CMK (cell line): ENCODE data around the gene PTPRZ1.

Source experiments
- DNase-seq: peaks from one replicate; pipeline ENCODE4 v3.0.0-alpha.2; 2010; ENCODE audit warnings: low read depth

The PTPRZ1 gene

DNA sequence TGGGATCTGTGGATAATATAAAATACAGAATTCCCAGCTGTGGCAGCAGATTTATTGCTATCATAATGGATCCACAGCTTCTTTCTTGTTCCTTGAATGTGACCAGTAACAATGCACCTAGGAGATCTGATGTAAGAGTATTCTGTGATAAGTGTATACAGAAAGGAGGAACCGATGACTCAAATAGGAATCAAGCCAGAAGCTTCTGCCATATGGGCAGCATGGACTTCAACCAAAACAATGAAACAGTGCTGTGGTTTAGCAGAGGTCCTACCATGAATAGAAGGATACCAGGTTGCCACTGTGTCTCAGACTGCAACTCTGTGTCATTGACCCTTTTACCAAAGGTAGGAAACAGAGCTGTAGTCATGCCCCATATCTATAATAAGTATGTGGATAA, 81.8 kb downstream of the PTPRZ1 start:
- DNase-seq: no peak

DNA sequence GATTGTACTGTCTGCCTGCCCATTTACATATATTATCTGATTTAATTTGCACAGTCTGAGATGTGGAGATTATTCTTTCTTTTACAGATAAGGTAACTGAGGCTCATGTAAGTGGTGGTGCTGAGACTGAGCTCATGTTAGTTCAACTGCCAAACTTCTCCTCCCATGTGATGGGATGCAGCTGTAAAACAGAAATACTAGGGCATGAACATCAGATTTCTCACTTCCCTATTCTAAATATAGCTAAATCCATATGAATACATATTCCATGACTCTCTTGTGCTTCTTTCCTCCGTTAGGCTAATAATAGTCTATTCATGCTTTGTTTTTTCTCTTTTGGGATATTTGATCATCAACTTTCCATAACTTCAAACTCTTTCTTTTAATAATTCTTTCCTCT, 84.7 kb downstream of the PTPRZ1 start:
- no peak for DNase-seq

DNA sequence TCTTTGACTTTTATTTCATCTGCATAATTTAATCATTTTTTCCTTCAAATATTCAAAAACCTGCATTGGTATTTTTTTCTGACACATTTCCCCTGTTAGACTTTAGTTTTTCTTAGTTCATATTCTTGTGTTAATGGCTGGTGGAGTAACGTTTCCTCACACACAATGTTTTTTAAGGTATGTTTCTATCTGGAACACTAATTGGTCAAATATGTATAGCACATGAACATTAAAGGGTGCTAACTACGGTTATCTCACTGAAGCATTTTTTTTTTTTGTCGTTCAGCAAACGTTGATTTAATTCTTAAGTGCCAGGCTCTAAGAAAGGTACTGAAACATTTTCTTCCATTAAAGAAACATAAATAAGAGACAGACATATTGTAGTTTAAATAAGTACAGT, 87.7 kb downstream of the PTPRZ1 start:
- DNase-seq: no peak

DNA sequence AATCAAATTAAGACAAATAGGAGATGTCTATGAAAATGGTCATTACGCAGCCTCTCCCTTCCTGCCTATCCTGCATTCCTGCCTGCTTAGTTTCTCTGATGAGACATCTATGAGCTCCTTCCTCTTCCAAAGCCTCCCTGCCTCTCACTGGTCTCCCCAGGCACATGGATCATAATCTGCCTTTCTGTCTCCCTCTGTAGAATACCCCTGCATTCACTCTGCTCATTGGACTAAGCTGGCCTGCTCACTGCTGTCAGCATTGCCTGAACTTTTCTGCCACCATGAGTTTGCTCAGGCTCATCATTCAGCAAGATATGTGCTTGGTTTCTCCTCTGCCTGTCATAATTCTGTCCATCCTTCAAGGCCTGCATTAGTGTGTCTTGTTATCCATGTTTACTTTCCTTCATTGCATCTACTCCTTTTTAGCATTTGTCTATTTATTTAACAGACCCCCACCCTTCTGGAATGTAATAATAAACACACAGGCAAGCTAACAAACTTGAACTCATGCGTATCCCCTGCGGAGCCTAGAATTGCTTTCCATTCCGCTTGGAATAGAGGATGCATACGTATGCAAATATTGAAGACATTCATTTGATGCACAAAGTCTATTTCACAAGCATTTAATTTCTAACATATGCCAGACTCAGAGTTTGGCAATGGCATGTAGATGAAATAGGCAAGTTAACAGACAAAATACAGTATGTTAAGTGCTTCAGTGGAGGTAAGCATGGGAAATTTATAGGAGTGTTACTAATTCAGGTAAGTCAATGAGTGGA, 88.3 kb downstream of the PTPRZ1 start:
- no peak for DNase-seq

DNA sequence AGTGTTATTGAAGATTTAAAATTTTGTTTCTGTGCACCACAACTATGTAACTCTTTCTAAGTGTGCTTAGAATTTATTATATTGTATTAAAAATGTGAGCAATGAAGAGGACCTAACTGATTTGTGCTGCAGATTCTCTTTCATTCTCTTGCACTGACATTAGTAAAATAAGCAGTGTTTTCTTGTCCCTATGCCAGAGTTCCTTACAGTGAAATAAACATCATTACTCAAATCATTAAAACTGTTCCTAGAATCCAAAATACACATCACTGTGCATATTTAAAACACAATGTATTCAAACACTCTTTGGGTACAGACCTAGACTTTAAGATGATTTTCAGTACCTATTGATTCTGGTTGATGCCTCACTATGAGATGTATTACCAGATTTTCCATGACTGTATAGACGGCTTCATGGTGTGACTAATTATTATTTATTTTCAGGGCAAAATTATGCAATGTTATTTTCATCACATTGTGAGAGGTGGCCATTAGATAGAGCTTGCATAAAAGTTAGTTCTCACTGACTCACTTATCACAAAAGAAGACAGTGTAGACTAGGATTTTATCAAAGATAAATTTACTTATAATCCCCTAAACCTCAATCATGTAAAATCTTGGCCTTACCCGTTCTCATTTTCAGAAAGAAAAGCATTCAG, 93.4 kb downstream of the PTPRZ1 start:
- no peak for DNase-seq

DNA sequence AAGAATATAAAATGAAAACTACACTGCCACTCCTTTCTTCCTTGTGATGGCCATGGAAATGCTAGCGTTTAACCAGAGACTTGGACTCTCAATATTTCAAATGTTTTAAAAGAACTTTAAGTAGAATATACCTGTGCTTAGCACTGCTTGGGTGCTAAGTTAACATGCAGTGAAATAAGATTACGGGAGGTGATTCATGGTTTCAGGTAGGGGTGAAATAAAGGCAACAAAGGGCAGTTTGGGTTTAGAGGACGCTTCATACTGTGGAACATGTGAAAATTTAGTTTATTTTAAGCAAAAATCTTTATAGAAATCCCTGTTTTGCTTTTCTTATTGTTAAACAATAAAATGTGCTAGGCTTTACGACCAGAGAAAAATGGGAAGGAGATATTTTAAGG, 94.0 kb downstream of the PTPRZ1 start:
- DNase-seq: no peak

DNA sequence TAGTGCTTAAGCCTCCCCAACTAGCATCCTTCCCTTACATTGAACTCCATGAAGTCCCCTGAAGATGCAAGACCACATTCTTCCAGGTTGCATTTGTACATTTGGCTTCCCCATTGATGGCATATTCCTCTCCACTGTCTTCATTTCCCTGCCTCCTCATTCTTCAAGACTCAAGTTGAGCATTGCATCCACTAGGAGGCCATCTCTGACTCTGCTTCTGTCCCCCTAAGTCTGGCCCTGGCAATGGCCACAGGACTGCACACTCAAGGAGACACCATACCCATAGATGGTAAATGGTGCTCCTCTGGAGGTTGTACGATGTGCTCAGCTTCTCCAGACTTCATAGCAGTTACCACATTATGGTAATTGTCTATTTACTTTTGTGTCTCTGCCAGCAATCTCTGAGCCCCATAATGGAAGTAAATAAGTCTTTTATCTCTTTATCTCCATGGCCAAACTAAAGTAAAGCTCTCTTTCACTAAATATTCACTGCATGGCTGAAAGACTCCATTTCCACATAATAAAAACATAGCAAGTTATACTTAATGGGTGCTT, 112.6 kb downstream of the PTPRZ1 start:
- DNase-seq: no peak

DNA sequence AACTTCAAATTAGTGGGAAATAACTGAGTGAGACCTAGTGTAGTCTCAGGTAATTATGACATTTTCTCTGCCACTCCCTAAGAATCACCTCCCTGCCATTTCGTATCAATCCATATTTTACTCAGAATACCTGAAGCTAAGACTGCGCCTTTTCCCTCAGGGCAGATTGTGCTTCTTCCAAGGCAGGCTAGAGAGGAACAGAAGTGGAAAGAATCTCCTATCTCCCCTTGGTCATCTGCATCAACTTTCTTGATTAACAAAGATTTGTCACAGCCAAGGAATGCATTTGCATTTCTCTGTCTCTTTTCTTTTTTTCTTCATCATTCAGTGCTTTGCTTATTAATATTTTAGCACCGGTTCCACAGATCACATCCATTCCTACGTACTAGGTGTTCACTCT, 119.1 kb downstream of the PTPRZ1 start:
- no peak for DNase-seq

DNA sequence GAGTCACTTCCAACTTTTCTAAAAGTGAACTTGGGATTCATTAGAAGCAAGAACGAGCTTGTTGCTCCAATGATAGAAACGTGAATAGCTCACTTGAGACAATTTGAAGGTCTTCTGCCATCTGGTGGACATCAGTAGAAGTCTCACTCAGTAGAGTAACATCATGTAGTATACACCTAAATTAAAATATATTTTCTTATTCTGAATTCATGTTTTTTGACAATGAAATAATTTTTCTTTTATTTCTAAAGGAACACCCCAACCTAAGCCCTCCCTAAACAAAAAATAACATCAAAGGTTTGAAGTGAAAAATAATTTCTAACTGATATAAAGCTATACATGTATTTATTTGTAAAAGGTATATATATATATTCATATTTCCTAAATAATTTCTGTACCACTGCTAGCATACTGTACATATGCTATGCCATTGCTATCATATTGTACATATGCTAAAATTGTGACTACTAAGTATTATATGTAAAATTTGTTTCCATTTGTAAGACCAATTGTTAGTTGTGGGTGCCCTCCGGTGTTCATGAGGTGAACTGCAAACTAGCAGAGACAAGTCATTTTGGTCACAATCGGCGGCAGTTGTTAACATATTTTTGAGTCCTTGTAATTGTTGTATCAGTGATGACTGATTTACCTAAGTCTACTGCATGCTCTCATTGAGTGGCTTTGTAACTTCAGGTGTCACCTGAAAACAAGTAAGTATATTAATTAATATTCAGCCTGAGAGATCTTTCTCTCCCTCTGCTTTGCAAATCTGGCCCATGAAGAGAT, 121.9 kb downstream of the PTPRZ1 start:
- DNase-seq: peak; percentile 21

DNA sequence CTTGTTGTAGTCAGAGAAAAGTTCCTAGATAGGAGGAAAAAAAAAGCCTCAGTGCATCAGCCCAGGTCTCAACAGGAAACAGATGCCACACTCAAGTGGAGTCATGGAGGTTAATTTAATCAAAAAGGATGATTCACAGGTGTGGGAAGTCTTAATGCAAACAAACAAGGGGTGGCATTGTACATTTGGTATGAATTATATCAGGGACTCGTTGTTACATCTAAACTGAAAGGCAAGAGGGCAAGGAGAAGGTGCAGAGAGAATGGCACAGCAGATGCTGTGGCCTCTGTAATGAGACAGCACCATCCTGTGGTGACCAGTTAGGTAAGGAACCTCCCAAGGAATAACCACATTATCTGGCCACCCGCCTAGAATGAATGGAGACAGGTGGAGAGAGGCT, 133.7 kb downstream of the PTPRZ1 start:
- no peak for DNase-seq

DNA sequence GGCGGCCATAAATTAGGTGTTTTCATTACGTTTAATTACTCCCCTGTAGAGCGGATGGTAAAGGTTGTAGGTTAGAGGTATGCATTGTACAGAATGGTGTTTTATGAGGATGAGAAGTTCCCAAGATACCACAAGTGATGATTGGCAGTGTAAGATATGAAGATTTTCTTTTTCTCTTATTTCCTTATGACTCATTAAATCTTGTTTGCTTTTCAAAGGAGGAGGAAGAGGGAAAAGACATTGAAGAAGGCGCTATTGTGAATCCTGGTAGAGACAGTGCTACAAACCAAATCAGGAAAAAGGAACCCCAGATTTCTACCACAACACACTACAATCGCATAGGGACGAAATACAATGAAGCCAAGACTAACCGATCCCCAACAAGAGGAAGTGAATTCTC, 137.2 kb downstream of the PTPRZ1 start:
- DNase-seq: no peak

DNA sequence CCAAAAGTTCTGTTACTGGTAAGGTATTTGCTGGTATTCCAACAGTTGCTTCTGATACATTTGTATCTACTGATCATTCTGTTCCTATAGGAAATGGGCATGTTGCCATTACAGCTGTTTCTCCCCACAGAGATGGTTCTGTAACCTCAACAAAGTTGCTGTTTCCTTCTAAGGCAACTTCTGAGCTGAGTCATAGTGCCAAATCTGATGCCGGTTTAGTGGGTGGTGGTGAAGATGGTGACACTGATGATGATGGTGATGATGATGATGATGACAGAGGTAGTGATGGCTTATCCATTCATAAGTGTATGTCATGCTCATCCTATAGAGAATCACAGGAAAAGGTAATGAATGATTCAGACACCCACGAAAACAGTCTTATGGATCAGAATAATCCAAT, 140.1 kb downstream of the PTPRZ1 start:
- no peak for DNase-seq

DNA sequence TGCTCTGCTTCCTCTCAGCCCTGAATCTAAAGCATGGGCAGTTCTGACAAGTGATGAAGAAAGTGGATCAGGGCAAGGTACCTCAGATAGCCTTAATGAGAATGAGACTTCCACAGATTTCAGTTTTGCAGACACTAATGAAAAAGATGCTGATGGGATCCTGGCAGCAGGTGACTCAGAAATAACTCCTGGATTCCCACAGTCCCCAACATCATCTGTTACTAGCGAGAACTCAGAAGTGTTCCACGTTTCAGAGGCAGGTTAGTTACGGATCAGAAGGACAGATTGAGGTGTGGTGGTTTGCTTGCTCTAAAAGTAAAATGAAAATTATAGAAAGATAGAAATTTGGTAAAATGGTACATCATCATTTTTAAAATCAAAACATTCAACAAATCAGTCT, 140.7 kb downstream of the PTPRZ1 start:
- DNase-seq: no peak

DNA sequence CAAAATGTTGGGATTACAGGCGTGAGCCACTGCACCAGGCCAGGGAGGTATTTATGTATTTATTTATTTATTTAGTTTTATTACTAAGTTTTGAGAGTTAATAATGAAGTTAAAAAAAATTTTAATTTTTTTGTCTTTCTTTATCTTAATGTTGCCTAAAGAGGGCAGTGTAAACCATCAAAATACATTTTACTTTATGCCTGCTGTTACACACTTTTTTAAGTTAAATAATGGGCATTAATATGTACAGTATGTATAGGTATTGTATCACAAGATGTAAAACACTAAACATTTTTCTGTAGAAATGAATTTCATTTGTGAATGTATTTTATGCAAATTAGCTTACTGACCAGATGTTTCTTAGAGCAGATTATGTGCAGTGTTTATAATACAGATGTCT, 141.7 kb downstream of the PTPRZ1 start:
- no peak for DNase-seq

DNA sequence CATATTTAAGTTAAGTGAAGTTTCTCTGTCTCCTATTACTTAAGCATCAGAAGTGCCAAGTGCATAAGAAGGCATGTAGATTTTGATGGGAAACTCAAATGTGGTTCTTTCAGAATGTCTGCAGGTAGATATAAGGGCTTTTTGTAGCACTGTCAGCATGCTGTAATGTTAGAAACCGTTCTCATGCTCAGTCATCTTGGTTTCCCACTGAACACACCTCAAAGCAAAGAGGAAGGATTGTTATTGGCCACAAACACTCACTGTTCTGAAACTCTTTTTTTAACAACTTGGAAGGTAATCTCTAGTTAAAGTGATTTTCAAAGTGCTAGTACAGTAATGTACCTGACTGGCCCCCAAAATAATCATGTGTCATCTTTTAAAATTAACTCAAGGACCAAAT, 145.1 kb downstream of the PTPRZ1 start:
- DNase-seq: no peak

DNA sequence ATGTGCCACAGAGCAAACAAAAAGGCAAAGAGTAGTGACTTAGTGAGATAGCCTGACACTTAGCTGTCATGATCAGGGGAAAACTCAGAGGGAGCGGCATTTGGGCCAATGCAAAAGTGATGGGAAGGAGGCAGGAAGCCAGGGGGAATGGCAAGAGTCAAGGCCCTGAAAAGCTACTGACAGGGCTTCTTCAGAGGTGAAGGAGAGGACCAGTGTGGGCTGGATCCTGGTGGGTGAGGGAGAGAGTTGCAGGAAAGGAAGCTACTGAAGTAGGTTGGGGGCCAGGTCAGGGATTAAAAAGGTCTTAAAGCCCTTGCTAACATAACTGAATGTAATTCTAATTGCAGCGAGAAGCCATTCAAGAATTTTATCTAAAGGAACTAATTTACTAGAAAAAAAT, 154.1 kb downstream of the PTPRZ1 start:
- DNase-seq: no peak

DNA sequence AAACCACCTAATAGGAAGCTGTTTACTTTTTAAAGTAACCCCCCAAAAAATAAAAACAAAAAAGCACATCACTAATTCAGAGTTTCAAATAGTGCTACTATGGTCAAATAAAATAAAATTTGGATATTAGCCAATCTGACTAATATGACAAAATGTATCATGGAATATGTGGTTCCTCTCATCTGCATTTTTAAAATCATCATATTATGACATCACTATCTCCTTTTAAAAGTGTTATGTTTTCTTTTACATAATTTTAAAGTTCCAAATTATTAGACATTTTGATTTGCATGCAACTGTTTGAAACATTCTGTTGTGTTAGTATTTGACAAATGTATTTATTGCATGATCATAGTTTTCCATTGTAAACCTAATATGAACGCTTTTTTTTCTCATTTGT, 160.7 kb downstream of the PTPRZ1 start:
- DNase-seq: no peak

DNA sequence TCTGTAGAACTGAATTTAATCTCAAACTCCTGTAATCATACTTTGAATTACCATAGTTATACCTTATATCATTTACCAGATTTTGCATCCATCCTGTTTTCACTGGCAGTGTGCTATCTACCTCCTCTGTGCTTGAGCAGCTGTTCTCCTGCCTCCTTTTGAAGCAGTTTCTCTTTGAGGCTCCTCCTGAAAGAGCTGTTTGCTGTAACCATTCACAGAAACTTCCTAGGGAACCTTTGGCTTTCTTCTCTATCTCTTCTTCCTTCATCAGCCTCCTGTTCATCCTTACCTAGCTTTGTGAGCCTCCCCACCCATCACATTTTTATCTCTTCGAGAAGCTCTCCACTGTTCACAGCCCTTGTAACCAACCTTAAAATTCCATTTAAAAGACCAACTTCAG, 162.9 kb downstream of the PTPRZ1 start:
- no peak for DNase-seq

DNA sequence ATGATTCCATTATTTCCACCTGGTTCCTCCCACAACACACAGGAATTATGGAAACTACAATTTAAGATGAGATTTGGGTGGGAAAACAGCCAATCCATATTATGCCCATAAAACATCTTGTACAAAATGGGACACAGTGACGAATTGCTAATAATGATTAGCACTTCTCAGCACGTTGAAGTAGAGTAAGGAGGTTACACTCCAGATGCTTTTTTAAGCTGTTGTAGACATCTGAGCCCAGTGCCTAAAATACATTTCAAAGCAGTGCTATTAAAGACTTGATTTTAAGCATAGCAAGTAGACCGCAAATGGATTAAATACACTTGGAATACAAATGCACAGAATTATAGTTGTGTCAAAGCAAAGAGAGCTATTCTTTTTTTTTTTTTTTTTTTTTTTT, 165.2 kb downstream of the PTPRZ1 start:
- DNase-seq: no peak

DNA sequence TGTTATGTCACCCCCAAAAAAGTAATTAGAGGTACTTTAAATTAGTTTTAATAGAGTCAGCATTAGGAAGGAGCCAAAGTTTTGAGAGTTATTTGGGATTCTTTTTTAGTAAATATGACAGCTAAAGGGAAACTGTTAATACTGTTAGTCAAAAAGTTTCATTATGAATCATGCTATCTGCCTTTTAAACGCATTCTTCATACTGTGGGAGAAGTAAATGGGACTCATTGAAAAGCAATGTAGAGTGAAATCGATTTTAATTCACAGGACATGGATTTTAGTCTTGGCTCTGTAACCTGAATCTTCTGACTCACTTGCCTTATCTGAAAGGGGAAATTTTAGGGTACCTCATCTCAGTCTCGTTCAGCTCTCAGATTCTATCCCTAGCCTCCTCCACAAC, 165.9 kb downstream of the PTPRZ1 start:
- no peak for DNase-seq

DNA sequence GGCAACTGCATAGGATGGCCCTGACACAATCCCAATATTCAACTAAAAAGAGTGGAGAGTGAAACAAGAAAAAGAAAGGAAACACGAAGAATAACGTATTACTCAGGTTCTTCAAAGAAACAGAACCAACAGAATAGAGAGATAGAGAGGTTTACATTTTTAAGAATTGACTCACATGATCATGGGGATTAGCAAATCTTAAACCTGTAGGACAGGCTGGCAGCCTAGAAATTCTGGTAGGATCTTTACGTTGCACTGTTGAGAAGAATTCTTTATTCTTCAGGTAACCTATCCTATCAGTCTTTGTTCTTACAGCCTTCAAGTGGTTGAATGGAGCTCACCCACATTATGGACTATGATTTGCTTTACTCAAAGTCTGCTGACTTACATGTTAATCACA, 167.2 kb downstream of the PTPRZ1 start:
- no peak for DNase-seq

DNA sequence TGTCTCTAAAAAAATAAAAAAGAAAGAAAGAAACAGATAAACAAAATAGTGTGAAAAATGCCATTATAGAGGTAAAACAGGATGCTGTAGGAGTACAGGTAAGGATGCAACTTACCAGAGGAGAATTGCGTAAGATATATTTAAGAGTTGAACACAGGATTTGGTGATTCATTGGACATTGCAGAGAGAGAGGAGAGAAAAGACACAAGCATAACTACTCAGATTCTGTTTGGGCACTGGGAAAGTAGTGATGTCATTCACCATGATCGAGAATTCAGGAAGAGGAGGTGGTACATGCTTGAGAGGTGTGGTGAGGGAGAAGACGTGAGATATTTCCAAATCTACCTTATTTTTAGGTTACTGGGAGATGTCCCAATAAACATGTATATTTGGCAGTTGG, 173.4 kb downstream of the PTPRZ1 start:
- no peak for DNase-seq

DNA sequence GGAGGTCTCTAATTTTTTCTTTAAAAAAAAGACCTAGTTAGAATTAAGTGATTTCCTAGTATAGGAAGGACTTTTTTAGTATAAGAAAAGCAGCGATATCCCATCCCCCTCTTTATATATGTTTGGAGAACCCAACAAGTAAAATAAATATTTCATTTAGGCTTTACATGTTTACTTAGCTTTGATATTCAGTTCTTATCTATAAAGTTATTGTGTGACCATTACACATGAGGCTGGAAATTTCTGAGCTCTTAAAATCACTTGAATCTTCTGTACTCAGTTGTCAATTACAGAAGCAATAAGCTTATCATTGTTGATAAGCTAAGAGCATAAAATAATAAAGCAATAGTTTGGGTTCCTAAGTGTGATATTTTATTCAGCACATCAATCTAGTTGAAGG, 181.4 kb downstream of the PTPRZ1 start:
- no peak for DNase-seq
